ENCODE data around the gene NEK2. TPM values are rescaled to one million over a fixed set of nuclear protein-coding genes. Genes with fewer than 3 reads are reported as not detected.

NEK2 gene
- total and polyA plus RNA-seq, 2 of the 13 experiments (the other 11 are each of a cell fraction or from before 2014, with no cell fraction given): 10.9 to 40.8 TPM

GRCh38 chr1:211630236-211631081 is 45.0 kb downstream of the NEK2 start (continued):
- TF ChIP-seq MAX (IDR thresholded peaks at IDR 0.05) (no peak), ZSCAN30 (CRISPR knock-in tag; IDR thresholded peaks at IDR 0.05) (no peak), MIXL1 (CRISPR knock-in tag; IDR thresholded peaks at IDR 0.05) (no peak), BHLHE40 (IDR thresholded peaks at IDR 0.05; ENCODE audit: low read length) (no peak), ZNF616 (CRISPR knock-in tag; IDR thresholded peaks at IDR 0.05; ENCODE audit: low read depth) (no peak), DBP (CRISPR knock-in tag; IDR thresholded peaks at IDR 0.05; ENCODE audit: not compliant biosample characterization) (no peak), TFAP4 (IDR thresholded peaks at IDR 0.05; ENCODE audit: borderline replicate concordance, low read depth) (no peak), CAMTA2 (CRISPR knock-in tag; IDR thresholded peaks at IDR 0.05; ENCODE audit: borderline replicate concordance) (no peak), RAD21 (CRISPR knock-in tag; IDR thresholded peaks at IDR 0.05) (no peak), BATF2 (CRISPR knock-in tag; IDR thresholded peaks at IDR 0.05) (no peak), POGK (CRISPR knock-in tag; conservative IDR thresholded peaks at IDR 0.05) (no peak), ATM (IDR thresholded peaks at IDR 0.05; ENCODE audit: borderline replicate concordance) (no peak), HOMEZ (CRISPR knock-in tag; IDR thresholded peaks at IDR 0.05; ENCODE audit: low read depth) (0 out of 2 replicates have a peak, but pooled peaks have one; percentile 15), ZFP90 (CRISPR knock-in tag; IDR thresholded peaks at IDR 0.05; ENCODE audit: borderline replicate concordance) (no peak), PHB2 (IDR thresholded peaks at IDR 0.05; ENCODE audit: partially characterized antibody) (no peak), SALL1 (CRISPR knock-in tag; IDR thresholded peaks at IDR 0.05) (peak; percentile 70), ZSCAN25 (CRISPR knock-in tag; IDR thresholded peaks at IDR 0.05) (peak; percentile 87), TGIF2 (CRISPR knock-in tag; IDR thresholded peaks at IDR 0.05) (no peak), KLF16 (CRISPR knock-in tag; IDR thresholded peaks at IDR 0.05) (no peak), SOX6 (IDR thresholded peaks at IDR 0.05) (no peak), SOX6 (CRISPR knock-in tag; IDR thresholded peaks at IDR 0.05) (peak; percentile 11; the same call in 1 of the 2 replicates), ZNF512 (CRISPR knock-in tag; IDR thresholded peaks at IDR 0.05) (no peak), ZNF562 (CRISPR knock-in tag; IDR thresholded peaks at IDR 0.05; ENCODE audit: borderline replicate concordance) (no peak)

All from HepG2 (cell line).